ENCODE data around the gene BCAT1.

BCAT1 gene

GRCh38 chr12:24840046-24840800, 108.7 kb downstream of the BCAT1 start:
- H3K36me3 ChIP-seq (ENCODE audit: insufficient read depth, low read length): peaks cover 10% of the 10 kb centered on the region
- H3K79me2 ChIP-seq (ENCODE audit: control insufficient read depth, insufficient read depth, low read length, unreplicated experiment): no peaks in the 10 kb centered on the region
- no peak overlapping the region for H2AFZ ChIP-seq (ENCODE audit: low read length, unreplicated experiment)
- peaks cover 36% of the 10 kb centered on the region for H3K4me1 ChIP-seq (ENCODE audit: control insufficient read depth, insufficient read depth, low read length, unreplicated experiment)
- H3K4me3 ChIP-seq (ENCODE audit: low read depth, low read length): peak overlapping the region; percentile 37; the same call in 1 of the 2 replicates
- H3K27me3 ChIP-seq (ENCODE audit: insufficient read depth, low read length): no peaks in the 10 kb centered on the region
- H3K27ac ChIP-seq (ENCODE audit: low read depth, low read length): peak overlapping the region; percentile 83

GRCh38 chr12:24839268-24839791, 109.6 kb downstream of the BCAT1 start:
- H3K27me3 ChIP-seq (ENCODE audit: insufficient read depth, low read length): no peaks in the 10 kb centered on the region
- H3K79me2 ChIP-seq (ENCODE audit: control insufficient read depth, insufficient read depth, low read length, unreplicated experiment): no peaks in the 10 kb centered on the region
- H3K36me3 ChIP-seq (ENCODE audit: insufficient read depth, low read length): peaks cover 10% of the 10 kb centered on the region
- peak overlapping the region; percentile 83 for H3K27ac ChIP-seq (ENCODE audit: low read depth, low read length)
- H2AFZ ChIP-seq (ENCODE audit: low read length, unreplicated experiment): no peak overlapping the region
- H3K4me1 ChIP-seq (ENCODE audit: control insufficient read depth, insufficient read depth, low read length, unreplicated experiment): peaks cover 35% of the 10 kb centered on the region
- H3K4me3 ChIP-seq (ENCODE audit: low read depth, low read length): no peak overlapping the region; the same call in 1 of the 2 replicates

GRCh38 chr12:24838531-24838950, 110.4 kb downstream of the BCAT1 start:
- H3K27ac ChIP-seq (ENCODE audit: low read depth, low read length): peak overlapping the region; percentile 83
- peaks cover 35% of the 10 kb centered on the region for H3K4me1 ChIP-seq (ENCODE audit: control insufficient read depth, insufficient read depth, low read length, unreplicated experiment)
- H3K36me3 ChIP-seq (ENCODE audit: insufficient read depth, low read length): peaks cover 10% of the 10 kb centered on the region
- H2AFZ ChIP-seq (ENCODE audit: low read length, unreplicated experiment): no peak overlapping the region
- no peak overlapping the region; the same call in 1 of the 2 replicates for H3K4me3 ChIP-seq (ENCODE audit: low read depth, low read length)
- no peaks in the 10 kb centered on the region for H3K79me2 ChIP-seq (ENCODE audit: control insufficient read depth, insufficient read depth, low read length, unreplicated experiment)
- no peaks in the 10 kb centered on the region for H3K27me3 ChIP-seq (ENCODE audit: insufficient read depth, low read length)

- Histone ChIP-seq H3K36me3 (ENCODE audit: insufficient read depth, low read length) (peaks cover 6% of the 10 kb centered on the region; the same call in 1 of the 2 replicates), H3K79me2 (ENCODE audit: control insufficient read depth, insufficient read depth, low read length, unreplicated experiment) (no peaks in the 10 kb centered on the region), H3K27ac (ENCODE audit: low read depth, low read length) (no peak overlapping the region), H3K4me1 (ENCODE audit: control insufficient read depth, insufficient read depth, low read length, unreplicated experiment) (peaks cover 27% of the 10 kb centered on the region), H3K4me3 (ENCODE audit: low read depth, low read length) (no peak overlapping the region), H3K27me3 (ENCODE audit: insufficient read depth, low read length) (no peaks in the 10 kb centered on the region), H2AFZ (ENCODE audit: low read length, unreplicated experiment) (no peak overlapping the region)
These were observed 113.5 kb downstream of the BCAT1 start for GRCh38 chr12:24835377-24835776.

GRCh38 chr12:24833513-24833912, 115.4 kb downstream of the BCAT1 start:
- H3K27me3 ChIP-seq (ENCODE audit: insufficient read depth, low read length): no peaks in the 10 kb centered on the region
- no peak overlapping the region for H3K27ac ChIP-seq (ENCODE audit: low read depth, low read length)
- no peak overlapping the region for H3K4me3 ChIP-seq (ENCODE audit: low read depth, low read length)
- peaks cover 10% of the 10 kb centered on the region; the same call in 1 of the 2 replicates for H3K36me3 ChIP-seq (ENCODE audit: insufficient read depth, low read length)
- H3K4me1 ChIP-seq (ENCODE audit: control insufficient read depth, insufficient read depth, low read length, unreplicated experiment): peaks cover 9% of the 10 kb centered on the region
- H2AFZ ChIP-seq (ENCODE audit: low read length, unreplicated experiment): no peak overlapping the region
- H3K79me2 ChIP-seq (ENCODE audit: control insufficient read depth, insufficient read depth, low read length, unreplicated experiment): no peaks in the 10 kb centered on the region

GRCh38 chr12:24823808-24824515, 124.9 kb downstream of the BCAT1 start:
- peaks cover 16% of the 10 kb centered on the region for H3K36me3 ChIP-seq (ENCODE audit: insufficient read depth, low read length)
- no peaks in the 10 kb centered on the region for H3K79me2 ChIP-seq (ENCODE audit: control insufficient read depth, insufficient read depth, low read length, unreplicated experiment)
- H3K4me3 ChIP-seq (ENCODE audit: low read depth, low read length): no peak overlapping the region
- no peak overlapping the region for H2AFZ ChIP-seq (ENCODE audit: low read length, unreplicated experiment)
- no peak overlapping the region for H3K27ac ChIP-seq (ENCODE audit: low read depth, low read length)
- H3K4me1 ChIP-seq (ENCODE audit: control insufficient read depth, insufficient read depth, low read length, unreplicated experiment): peaks cover 27% of the 10 kb centered on the region
- H3K27me3 ChIP-seq (ENCODE audit: insufficient read depth, low read length): no peaks in the 10 kb centered on the region

GRCh38 chr12:24822121-24822899, 126.6 kb downstream of the BCAT1 start:
- Histone ChIP-seq H3K27me3 (ENCODE audit: insufficient read depth, low read length) (no peaks in the 10 kb centered on the region), H3K79me2 (ENCODE audit: control insufficient read depth, insufficient read depth, low read length, unreplicated experiment) (no peaks in the 10 kb centered on the region), H3K27ac (ENCODE audit: low read depth, low read length) (peak overlapping the region; percentile 85), H2AFZ (ENCODE audit: low read length, unreplicated experiment) (peak overlapping the region; percentile 27), H3K4me1 (ENCODE audit: control insufficient read depth, insufficient read depth, low read length, unreplicated experiment) (peaks cover 27% of the 10 kb centered on the region), H3K36me3 (ENCODE audit: insufficient read depth, low read length) (peaks cover 21% of the 10 kb centered on the region), H3K4me3 (ENCODE audit: low read depth, low read length) (peak overlapping the region; percentile 49)

- Histone ChIP-seq H3K27me3 (ENCODE audit: insufficient read depth, low read length) (no peaks in the 10 kb centered on the region), H3K4me3 (ENCODE audit: low read depth, low read length) (peak overlapping the region; percentile 49), H3K27ac (ENCODE audit: low read depth, low read length) (peak overlapping the region; percentile 85), H3K79me2 (ENCODE audit: control insufficient read depth, insufficient read depth, low read length, unreplicated experiment) (no peaks in the 10 kb centered on the region), H3K36me3 (ENCODE audit: insufficient read depth, low read length) (peaks cover 22% of the 10 kb centered on the region), H3K4me1 (ENCODE audit: control insufficient read depth, insufficient read depth, low read length, unreplicated experiment) (peaks cover 27% of the 10 kb centered on the region), H2AFZ (ENCODE audit: low read length, unreplicated experiment) (no peak overlapping the region)
These were observed 127.2 kb downstream of the BCAT1 start for GRCh38 chr12:24821691-24822090.

GRCh38 chr12:24820872-24821271, 128.0 kb downstream of the BCAT1 start:
- Histone ChIP-seq H3K36me3 (ENCODE audit: insufficient read depth, low read length) (peaks cover 18% of the 10 kb centered on the region), H2AFZ (ENCODE audit: low read length, unreplicated experiment) (no peak overlapping the region), H3K27ac (ENCODE audit: low read depth, low read length) (peak overlapping the region; percentile 85), H3K27me3 (ENCODE audit: insufficient read depth, low read length) (no peaks in the 10 kb centered on the region), H3K79me2 (ENCODE audit: control insufficient read depth, insufficient read depth, low read length, unreplicated experiment) (no peaks in the 10 kb centered on the region), H3K4me1 (ENCODE audit: control insufficient read depth, insufficient read depth, low read length, unreplicated experiment) (peaks cover 27% of the 10 kb centered on the region), H3K4me3 (ENCODE audit: low read depth, low read length) (peak overlapping the region; percentile 49; the same call in 1 of the 2 replicates)

- Histone ChIP-seq H3K79me2 (ENCODE audit: control insufficient read depth, insufficient read depth, low read length, unreplicated experiment) (no peaks in the 10 kb centered on the region), H3K27ac (ENCODE audit: low read depth, low read length) (no peak overlapping the region), H3K27me3 (ENCODE audit: insufficient read depth, low read length) (no peaks in the 10 kb centered on the region), H3K4me1 (ENCODE audit: control insufficient read depth, insufficient read depth, low read length, unreplicated experiment) (peaks cover 27% of the 10 kb centered on the region), H2AFZ (ENCODE audit: low read length, unreplicated experiment) (no peak overlapping the region), H3K36me3 (ENCODE audit: insufficient read depth, low read length) (peaks cover 20% of the 10 kb centered on the region), H3K4me3 (ENCODE audit: low read depth, low read length) (no peak overlapping the region)
These were observed 130.6 kb downstream of the BCAT1 start for GRCh38 chr12:24818351-24818750.
